GM21367 (cell line): ENCODE data around the gene MORF4L1.
"Not testable (repeated sequence)": the region's sequence is repeated elsewhere in the genome, so short reads cannot be mapped to it uniquely, and the experiment has no call there.

Experiments
- ATAC-seq: cut with Tn5 transposase; IDR thresholded peaks from one replicate; pipeline ENCODE4 v1.9.1; 2021; ENCODE audit not compliant: unreplicated experiment

Gene MORF4L1

GRCh38 chr15:78923480-78924360 is 51.0 kb downstream of the MORF4L1 start:
- ATAC-seq: no peak

- no peak for ATAC-seq
Measured at GRCh38 chr15:78925076-78925624, 52.5 kb downstream of the MORF4L1 start.

GRCh38 chr15:78925956-78926743 is 53.5 kb downstream of the MORF4L1 start:
- ATAC-seq: no peak

GRCh38 chr15:78927077-78927790 is 54.5 kb downstream of the MORF4L1 start:
- no peak for ATAC-seq

GRCh38 chr15:78928176-78928575 is 55.5 kb downstream of the MORF4L1 start:
- ATAC-seq: not testable (repeated sequence)

GRCh38 chr15:78928616-78929093 is 56.0 kb downstream of the MORF4L1 start:
- ATAC-seq: no peak

- ATAC-seq: no peak
Measured at GRCh38 chr15:78929536-78930264, 57.0 kb downstream of the MORF4L1 start.

GRCh38 chr15:78930577-78931388 is 58.1 kb downstream of the MORF4L1 start:
- no peak for ATAC-seq

GRCh38 chr15:78931439-78932257 is 59.0 kb downstream of the MORF4L1 start:
- no peak for ATAC-seq

- no peak for ATAC-seq
Measured at GRCh38 chr15:78932258-78932808, 59.6 kb downstream of the MORF4L1 start.

GRCh38 chr15:78933187-78933822 is 60.6 kb downstream of the MORF4L1 start:
- ATAC-seq: no peak

GRCh38 chr15:78933823-78934654 is 61.3 kb downstream of the MORF4L1 start:
- ATAC-seq: no peak

- no peak for ATAC-seq
Measured at GRCh38 chr15:78934655-78935023, 61.9 kb downstream of the MORF4L1 start.

GRCh38 chr15:78937132-78937739 is 64.5 kb downstream of the MORF4L1 start:
- ATAC-seq: no peak

- peak; percentile 60 for ATAC-seq
Measured at GRCh38 chr15:78938658-78939488, 66.2 kb downstream of the MORF4L1 start.

GRCh38 chr15:78942741-78943140 is 70.1 kb downstream of the MORF4L1 start:
- no peak for ATAC-seq
